Putamen (tissue), 1 donor: ENCODE data around the gene EPHA2.

Source experiments
- DNase-seq: peaks from one replicate; pipeline ENCODE4 v3.0.0-alpha.2; 2016; ENCODE audit warnings: low spot score

The EPHA2 gene

DNA sequence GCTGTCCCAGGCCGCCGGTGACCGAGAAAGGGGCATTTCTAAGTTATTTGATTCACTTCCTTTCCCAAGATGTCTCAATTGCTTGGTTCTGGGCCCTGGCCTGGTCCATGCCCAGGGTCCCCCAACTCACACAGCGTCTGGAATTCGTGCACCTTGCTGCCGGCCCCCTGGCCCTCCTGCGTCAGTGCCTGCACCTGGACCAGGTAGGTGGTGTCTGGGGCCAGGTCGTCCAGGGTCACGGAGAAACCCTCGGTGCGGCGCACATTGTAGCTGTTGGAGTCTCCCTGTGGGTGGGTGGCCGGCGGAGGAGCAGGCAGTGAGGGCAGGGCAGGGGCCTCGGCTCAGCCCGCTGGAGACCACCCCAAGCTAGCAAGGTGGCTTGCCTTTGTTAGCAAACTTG, 21.0 kb downstream of the EPHA2 start:
- DNase-seq, result no peak

DNA sequence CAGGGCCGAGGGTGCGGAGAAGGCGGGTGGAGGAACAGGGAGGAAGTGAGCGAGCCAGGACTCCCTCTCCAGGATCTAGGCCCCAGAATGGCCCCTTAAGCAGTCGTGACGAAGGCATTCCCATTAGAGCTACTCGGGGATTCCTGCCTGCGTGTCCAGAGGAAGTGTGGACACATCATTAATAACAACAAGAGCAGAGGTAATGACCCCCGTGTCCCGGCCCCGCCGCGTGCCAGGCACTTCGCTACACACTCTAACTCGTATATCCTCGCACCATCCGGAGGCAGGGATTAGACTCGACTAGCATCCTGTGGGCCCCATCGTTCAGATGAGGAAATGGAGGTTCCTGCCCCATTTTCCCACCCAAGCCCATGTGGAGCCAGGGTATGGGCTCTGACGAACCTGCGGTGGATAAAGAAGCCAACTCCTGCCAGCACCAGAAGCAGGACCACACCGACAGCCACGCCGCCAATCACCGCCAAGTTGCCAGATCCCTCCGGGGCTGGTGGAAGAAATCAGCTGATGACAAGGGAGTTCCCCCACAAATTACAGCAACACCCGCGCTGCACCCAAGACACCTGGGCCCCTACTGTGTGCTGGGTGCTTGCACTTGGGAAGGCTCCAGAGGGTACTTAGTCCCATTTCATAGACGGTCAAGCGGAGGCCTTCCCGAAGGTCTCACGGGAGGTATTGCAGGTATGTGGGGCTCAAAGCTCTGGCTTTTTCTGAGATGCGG, 21.6 kb downstream of the EPHA2 start:
- DNase-seq, result no peak

DNA sequence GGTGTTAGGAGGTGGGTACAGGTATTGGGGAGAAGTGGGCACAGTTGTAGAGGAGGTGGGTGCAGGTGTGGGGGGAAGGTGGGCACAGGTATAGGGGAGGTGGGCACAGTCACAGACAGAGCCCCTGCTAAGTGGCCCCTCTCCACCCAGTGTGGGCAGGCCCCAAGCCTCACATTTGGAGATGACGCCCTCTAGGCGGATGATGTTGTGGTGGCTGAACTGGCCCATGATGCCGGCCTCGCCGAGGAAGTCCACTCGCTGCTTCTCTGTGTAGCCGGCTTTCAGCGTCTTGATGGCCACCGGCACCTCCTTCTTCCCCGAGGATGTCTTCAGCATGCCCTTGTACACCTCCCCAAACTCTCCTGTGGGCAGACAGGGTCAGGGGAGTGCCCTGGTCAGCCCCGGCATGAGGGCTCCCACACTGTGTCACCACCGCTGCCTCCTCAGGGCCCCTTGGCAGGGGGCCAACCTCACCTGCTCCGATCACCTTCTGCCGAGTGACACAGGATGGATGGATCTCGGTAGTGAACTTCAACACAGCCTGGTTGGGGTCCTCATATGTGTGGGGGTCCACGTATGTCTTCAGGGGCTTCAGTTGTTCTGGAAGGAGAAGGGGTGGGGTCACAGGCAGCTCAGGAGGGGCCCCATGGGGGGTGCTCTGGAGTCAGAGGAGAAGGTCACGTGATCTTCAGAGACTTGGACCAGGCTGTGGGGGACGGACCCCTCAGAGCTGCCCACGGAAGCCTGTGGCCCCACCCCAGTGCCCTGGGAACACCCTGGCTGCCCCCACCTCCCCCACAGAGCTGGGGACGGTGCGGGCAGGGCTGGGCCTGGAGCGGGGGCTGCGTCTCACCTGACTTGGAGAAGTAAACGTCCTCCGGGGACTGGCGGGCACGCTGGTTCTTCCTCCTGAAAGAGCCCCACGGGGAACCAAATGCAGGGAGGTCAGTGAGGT, 22.6 kb downstream of the EPHA2 start:
- no peak for DNase-seq

DNA sequence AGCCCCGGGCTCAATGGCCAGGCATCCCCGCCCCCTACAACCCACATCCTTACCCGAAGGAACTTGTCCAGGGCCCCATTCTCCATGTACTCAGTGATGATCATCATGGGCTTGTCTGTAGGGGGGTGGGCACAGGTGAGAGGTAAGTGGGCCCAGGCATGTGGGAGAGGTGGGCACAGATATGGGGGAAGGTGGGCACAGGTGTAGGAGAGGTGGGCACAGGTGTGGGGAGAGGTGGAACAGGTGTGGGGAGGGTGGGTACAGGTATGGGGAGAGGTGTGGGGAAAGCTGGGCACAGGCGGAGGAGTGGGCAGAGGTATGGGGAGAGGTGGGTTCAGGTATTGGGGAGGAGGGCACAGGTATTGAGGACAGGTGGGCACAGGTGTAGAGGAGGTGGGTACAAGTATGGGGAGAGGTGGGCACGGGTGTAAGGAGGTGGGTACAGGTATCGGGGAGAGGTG, 23.5 kb downstream of the EPHA2 start:
- no peak for DNase-seq

DNA sequence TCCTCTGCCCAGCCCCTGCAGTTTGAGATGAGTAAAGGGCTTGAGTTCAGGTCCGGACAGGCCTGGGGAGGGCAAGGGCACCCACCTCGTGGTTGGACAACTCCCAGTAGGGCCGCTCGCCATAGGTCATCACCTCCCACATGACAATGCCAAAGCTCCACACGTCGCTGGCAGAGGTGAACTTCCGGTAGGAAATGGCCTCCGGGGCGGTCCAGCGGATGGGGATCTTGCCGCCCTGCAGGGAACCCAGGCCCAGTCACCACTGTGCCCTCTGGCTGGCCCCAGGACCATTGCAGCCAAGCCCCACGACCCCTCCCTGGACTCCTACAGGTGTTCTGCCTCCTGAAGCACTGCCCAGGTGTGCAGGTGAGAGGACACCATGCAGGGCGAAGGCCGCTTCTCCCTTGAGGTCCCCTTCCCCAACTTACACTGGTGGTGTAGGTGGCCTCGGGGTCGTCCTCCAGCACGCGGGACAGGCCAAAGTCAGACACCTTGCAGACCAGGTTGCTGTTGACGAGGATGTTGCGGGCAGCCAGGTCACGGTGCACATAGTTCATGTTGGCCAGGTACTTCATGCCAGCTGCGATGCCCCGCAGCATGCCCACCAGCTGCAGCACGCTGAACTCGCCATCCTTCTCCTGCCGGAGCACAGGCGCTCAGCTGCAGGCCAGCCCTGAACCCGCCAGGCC, 24.1 kb downstream of the EPHA2 start:
- no peak for DNase-seq

DNA sequence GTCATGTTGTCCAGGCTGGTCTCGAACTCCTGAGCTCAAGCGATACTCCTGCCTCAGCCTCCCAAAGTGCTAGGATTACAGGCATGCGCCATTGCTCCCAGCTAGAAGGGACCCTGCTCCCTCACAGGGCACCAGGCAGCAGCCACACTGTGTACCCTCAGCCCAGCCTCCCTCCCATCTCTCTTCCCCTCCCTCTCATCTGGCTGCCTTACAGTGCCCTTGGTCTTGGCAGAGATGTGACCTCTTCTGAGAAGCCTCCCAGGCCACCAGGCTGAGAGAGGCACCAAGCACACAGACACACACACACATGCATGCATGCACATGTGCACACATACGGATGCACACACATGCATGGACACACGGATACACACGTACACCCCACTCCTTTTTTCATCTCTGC, 25.0 kb downstream of the EPHA2 start:
- DNase-seq, result no peak

DNA sequence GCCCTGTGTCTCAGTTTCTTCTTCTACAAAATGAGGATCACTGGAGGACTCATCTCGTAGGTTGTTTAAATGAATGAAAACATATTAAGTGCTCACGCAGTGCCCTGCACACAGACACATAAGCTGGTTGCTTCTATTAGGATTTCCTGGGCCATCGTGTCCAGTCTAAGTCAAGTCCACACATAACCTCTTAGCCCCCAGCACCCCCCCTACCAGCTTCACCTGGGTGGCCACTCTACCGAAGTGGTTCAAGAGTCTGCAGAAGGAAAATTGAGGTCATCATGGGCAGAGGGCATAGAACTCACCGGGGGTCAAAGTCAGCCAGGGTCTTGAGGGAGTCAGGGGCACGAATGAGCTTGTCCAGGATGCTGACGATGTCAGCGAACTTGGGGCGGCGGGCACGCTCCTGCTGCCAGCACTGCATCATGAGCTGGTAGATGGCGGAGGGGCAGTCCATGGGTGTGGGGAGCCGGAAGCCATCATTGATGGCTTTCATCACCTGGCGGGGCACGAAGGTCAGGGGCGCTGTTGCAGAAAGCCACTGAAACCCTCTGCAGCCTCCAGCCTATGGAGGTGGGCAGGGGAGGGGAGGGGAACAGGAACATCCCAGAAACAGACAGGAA, 25.8 kb downstream of the EPHA2 start:
- no peak for DNase-seq

DNA sequence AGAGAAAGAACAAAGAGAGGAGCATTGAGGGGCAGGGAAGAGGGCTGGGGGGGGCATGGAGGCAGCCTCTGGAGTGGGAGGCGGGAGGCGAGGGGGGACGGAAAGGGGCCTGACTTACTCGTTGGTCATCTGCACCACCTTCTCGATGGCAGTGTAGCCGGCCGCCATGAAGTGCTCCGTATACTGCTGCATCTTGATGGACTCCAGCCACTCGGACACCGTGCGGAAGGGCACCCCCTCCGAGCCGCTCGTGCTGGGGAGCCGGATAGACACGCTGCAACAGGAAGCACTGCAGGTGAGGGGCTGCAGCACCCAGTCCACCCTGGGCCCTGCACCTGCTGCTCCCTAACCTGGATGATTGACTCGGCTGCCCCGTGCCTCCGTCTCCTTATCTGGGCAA, 26.6 kb downstream of the EPHA2 start:
- no peak for DNase-seq

DNA sequence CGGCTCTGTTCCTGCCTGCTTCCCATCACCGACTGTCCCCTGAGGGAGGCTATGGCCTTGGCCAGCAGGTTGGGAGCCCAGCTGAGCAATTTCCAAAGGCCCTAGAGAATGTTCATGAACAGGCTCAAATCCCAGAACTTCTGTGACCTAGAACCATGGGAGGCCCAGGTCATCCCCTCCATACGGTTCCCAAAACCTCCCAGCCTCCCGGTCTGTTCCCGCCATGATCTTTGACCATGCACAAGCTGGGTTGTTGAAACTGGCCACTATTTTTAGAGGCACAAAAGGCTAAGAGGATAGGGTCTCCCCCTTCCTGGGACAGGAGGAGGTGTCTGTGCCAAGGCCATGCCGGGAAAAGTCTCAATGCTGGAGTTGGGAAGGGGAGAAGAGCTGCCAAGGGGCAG, 27.5 kb downstream of the EPHA2 start:
- no peak for DNase-seq

DNA sequence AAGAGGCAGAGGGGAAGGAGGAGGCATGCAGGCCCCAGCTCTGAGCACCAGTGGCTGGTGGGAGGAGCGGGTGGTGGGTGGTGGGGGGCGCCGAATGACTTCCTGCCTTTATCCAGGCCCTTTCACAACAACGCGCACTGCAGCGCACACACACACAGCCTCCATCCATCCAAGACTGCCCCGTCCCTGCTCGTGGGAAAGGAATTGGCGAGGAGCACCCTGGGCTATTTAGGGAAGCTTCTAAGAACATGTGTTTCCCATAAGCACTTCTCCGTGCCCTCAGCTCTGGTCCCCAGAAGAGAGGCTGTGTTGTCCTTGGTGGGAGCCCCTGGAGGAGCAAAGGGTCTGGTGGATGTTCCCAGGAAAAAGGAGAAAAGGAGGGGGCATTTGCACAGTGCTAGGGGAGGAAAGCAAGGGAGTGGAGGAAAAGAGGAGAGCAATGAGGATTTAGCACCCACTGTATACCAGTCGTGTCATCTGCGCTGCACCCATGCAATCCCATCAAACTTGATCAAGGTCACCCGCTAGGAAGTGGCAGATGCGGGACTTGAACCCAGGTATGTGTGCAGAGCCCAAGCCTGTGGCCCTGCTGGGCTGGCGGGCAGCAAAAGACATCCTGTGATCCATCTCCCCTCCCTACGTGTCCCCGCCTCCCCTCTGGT, 28.1 kb downstream of the EPHA2 start:
- DNase-seq, result no peak

DNA sequence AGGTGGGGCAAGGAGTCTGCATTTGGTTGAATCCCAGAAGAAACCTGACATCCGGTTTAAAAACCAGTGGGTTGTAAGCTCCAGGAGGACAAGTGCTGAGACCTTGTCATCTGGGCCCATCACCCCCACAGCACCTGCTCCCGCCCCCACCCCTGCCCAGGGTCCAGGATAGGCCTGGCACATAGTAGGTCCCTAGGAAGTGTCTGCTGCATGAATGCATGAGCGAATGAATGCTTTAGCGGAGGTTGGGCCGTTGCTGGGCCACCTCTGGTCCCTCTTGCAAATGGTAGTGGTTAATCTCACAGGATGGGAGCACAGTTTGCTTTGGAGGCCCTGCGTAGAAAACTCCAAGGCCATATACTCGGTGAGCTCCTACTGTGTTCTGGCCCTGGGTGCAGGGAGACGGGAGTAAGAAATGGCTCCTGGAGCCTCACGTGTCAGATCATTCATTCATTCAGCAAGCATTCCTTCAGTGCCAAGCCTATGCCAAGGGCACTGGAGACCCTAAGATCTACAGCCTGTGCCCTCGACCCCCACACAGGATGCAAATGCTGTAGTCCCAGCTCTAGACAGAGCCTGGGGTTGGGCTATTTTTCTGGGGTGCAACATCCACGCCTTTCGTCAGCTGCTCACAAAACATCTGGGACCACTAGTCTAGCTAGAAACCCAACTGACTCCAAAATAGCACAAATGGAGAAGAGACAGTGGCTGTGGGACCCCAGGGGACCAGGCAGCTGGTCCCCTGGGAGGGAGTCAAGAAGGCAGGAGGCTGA, 28.9 kb downstream of the EPHA2 start:
- DNase-seq, result no peak

DNA sequence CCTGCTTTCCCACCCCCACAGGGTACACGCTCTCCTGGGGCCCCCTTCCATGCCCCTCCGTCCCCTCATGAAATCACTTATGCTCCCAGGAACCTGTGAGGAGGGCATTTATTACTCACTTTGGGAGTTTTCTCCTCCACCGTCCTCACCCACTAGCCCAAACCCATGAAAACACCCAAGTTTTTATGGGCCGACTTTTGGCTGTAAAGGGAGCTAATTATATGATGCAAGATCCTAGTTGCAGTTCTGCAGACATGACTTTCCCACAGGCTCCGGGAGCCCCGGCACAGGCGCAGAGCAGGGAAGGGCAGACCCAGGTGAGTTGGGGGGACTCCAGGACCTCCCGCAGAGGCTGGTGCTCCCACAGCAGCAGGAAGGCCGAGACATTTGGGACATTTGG, 29.7 kb downstream of the EPHA2 start:
- no peak for DNase-seq

DNA sequence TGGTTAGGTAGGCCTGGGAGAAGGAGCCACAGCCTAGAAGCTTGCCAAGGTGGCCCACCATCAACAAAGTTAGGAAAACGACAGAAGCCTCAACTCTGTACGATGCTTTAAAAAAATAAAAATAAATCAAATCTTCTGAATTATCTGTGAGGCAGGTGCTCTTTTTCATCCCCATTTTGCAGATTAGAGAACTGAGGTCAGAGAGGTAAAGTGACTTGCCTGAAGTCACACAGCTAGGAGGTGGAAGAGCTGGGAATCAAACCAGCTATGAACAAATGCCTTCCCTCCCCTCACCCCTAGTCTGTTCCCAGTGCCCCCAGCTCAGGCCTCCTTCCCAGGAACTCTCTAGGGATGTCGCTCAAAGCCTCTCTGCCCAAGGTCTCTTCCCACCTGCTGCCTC, 30.4 kb downstream of the EPHA2 start:
- DNase-seq, result no peak

DNA sequence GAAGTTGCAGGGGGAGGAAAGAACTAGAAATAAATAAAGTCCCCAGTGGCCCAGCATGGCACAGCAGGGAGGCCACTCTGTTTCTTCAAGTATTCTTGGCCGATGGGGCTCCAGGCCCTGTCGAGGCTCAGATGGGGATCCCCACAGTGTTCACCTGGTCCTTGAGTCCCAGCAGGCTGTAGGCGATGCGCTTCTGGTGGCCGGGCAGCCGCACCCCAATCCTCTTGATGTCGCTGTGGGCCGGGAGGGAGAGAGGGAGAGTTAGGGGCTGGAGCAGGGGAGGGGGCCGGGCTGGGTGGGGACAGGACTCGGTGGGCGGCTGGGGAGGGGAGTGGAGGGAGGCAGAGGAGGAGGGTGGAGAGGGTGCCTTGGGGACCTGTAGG, 30.8 kb downstream of the EPHA2 start:
- DNase-seq, result no peak

DNA sequence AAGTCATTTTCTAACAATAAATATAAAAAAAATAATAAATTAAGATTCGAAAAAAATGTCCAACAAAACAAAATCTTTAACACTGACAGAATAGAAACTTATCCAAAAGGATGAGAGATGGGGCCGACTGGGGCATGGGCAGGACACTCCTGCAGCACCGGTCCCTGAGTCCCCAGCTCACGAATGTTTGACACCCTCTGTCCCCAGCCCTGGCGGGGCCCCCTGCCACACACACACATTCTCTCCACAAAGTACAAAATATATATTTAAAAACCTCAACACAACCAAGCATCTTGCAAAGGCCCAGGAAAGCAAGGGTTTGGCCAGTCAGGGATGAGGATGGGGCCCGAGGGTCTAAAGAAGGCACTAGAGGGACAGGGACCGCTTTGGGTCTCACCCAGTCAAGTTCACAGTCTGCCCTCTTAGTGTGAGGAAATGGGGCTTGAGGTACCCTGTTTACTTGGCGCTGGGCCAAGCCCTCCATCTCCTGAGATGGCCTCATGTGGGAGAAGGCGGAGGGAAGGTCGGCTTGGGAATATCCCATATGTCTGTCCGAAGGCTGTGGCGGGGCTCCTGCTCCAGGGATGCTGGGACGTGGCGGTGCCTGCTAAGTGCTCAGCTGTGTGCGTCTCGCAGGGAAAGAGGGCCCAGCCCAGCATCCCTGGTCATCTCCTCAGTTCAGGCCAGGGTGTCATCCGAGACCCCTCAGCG, 31.3 kb downstream of the EPHA2 start:
- no peak for DNase-seq

DNA sequence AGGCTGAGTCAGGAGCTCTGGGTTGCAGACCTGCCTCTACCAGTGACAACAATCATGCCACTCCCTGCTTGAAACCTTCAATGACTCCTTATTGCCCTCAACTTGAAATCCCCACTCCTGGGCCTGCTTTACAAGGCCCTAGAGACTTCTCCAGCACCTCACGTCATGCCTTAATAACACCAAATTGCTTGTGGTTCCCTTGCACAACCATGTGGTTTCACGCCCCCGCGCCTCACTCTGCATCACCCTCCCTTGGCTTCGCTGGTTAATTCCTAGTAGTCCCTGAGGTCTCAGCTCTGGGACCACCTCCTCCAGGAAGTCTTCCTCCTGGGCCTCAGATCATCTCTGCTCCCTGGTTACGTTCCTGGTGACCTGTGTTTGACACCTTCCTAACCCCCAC, 33.0 kb downstream of the EPHA2 start:
- no peak for DNase-seq

DNA sequence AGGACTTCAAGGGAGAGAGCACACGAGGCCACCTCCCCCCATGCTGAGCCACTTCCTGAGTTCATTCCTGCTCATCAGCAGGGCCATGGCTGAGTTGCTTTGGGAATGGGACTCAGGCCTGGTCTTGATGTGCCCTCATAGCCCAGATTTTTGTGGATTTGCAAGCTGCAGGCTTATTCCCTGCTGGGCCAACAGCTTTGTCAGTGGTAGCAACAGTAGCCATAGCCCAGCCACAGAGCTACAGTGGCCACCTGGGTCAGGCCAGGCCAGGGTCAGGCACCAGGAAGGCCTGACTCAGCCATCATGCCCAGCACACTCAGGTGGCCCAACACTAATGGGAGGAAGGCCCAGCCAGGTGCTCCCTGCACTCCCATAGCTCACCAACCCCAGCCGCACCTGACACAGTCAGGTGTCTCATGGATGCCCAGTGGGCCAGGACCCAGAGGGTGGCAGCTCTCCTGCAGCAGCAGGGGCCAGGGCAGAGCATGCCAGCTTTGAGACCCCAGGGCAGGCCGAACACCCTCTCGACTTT, 33.5 kb downstream of the EPHA2 start:
- no peak for DNase-seq

DNA sequence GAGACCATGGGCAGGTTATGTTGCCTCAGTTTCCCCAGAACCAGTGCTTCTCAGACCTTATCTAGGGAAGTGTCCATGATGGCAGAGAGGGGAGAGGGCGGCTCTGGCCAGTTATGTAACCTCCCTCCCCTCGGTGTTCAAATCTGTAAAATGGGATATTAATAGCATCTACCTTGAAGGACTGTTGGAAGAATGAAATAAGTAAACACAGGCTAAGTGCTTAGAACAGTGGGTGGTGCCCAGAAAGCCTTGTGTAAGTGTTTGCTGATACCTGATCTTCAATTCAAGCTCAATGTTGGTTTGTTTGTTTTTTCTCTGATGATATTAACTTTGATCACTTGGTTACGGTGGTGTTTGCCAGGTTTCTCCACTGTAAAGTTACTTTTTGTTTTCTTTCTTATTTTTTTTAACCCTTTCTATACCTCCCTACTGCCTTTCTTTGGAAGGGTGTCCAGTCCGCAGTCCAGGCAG, 34.9 kb downstream of the EPHA2 start:
- no peak for DNase-seq

DNA sequence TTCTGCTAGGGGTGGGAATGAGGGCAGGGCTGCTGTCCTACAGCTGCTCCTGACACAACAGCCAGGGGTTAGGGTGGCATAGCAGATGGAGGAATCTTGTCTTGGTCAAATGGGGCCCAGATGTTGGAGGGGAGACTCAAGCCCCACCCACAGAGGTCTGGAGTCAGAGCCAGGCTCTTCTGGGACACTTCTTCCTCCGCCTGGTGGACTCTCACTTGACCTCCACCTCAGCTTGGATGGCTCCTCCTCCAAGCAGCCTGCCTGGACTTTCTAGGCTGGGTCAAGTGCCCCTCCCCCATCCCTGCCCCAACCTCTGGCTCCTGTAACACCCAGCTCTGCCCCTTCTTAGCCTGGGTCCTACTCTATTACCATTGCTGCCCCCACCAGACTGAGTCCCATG, 35.5 kb downstream of the EPHA2 start:
- no peak for DNase-seq

DNA sequence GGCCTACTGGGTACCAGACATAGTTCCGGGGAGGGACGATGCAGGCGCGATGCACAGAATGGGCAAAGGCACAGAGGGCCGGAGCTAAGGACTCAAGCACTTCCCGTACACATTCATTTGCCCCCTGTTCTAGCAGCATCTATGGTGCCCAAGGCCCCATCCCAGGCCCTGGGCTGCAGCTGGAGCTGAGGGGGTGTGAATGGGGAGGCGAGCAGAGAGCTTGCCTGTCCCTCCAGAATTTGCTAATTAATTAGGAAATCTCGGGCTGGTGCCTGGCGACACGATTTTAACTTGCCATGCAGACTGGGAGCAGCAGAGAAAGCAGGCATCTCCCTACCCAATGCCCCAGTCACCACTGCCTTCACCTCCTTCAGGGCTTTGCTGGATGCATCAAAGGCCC, 35.9 kb downstream of the EPHA2 start:
- DNase-seq, result no peak
